DND-41 (cell line): ENCODE measurements around the gene LEFTY2.

Source experiments
- CTCF ChIP-seq: IDR thresholded peaks from 2 replicates; pipeline ENCODE4 v1.5.1; 2012; ENCODE audit warnings: borderline replicate concordance, low read length, moderate library complexity, mild to moderate bottlenecking; ENCODE audit not compliant: poor library complexity, severe bottlenecking; ENCODE audit errors: extremely low read depth
- EZH2 ChIP-seq: IDR thresholded peaks from 3 replicates; pipeline ENCODE4 v1.6.1; 2012; ENCODE audit warnings: borderline replicate concordance, low read depth, mild to moderate bottlenecking, moderate library complexity, low read length, inconsistent platforms; ENCODE audit not compliant: severe bottlenecking

DNA sequence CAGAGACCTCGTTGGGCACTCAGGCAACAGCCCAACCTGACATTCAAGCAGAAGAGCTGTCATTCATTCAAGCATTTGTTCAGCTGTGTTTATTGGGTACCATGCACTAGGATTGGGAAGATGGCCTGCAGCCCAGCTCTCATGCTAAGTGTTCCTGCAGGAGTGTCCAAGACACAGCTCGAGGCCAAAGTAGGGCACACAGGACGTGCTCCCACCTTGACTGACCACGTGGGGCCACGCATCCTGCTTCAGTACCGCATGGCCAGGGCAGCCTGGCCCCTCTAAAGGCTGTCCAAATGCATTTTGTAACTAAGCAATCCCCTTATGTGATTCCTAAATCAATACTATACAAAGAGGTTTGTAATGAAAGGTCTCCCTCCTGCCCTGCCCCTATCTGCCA, 26.6 kb downstream of the LEFTY2 start:
- no peak for TF ChIP-seq EZH2
- no peak for TF ChIP-seq CTCF
